Measurements from ENCODE around the gene TKTL1. TPM values are rescaled to one million over a fixed set of nuclear protein-coding genes. Genes with fewer than 3 reads are reported as not detected.

TKTL1 gene
- polyA plus RNA-seq, 1 donor from 2014 or later = 0.14 TPM

- H3F3A ChIP-seq (ENCODE audit: insufficient read depth, low read length, poor library complexity, severe bottlenecking) = no peaks in the 10 kb centered on the region
- H3K4me2 ChIP-seq (ENCODE audit: low read length) = no peak overlapping the region
- H3K4me3 ChIP-seq (ENCODE audit: low read length) = no peak overlapping the region
- H3K79me2 ChIP-seq (replicated peaks; ENCODE audit: insufficient read depth, low read length) = no peaks in the 10 kb centered on the region
- TF ChIP-seq RAD21 (conservative IDR thresholded peaks at IDR 0.05) (no peak), SMC3 (conservative IDR thresholded peaks at IDR 0.05; ENCODE audit: poor library complexity) (no peak), EP300 (conservative IDR thresholded peaks at IDR 0.05; ENCODE audit: poor library complexity, severe bottlenecking) (no peak), MXI1 (conservative IDR thresholded peaks at IDR 0.05; ENCODE audit: poor library complexity, severe bottlenecking) (no peak), CTCF (IDR thresholded peaks at IDR 0.05; ENCODE audit: poor library complexity, severe bottlenecking) (no peak), EZH2 (IDR thresholded peaks at IDR 0.05; ENCODE audit: borderline replicate concordance, insufficient read depth, low read length, poor library complexity, severe bottlenecking) (no peak), REST (IDR thresholded peaks at IDR 0.05; ENCODE audit: borderline replicate concordance) (no peak), POLR2AphosphoS5 (IDR thresholded peaks at IDR 0.05) (no peak)
- H2AFZ ChIP-seq (ENCODE audit: low read depth, low read length) = no peak overlapping the region
- no peaks in the 10 kb centered on the region for H3K9me3 ChIP-seq (ENCODE audit: low read length)
- H3K27ac ChIP-seq (ENCODE audit: low read length) = no peak overlapping the region
- no peaks in the 10 kb centered on the region for H3K36me3 ChIP-seq (ENCODE audit: insufficient read depth, low read length)
- H3K9ac ChIP-seq (ENCODE audit: low read length) = no peak overlapping the region
- no peaks in the 10 kb centered on the region for H3K27me3 ChIP-seq (ENCODE audit: insufficient read depth, low read depth, low read length)
- H3K9me2 ChIP-seq (ENCODE audit: insufficient read depth, low read length) = no peaks in the 10 kb centered on the region
- H4K20me1 ChIP-seq (ENCODE audit: insufficient read depth) = no peaks in the 10 kb centered on the region
Measured at GRCh38 chrX:154352466-154352865, 56.9 kb downstream of the TKTL1 start.

GRCh38 chrX:154353172-154353843, 57.7 kb downstream of the TKTL1 start:
- Histone ChIP-seq H3K79me2 (replicated peaks; ENCODE audit: insufficient read depth, low read length) (no peaks in the 10 kb centered on the region), H3K9ac (ENCODE audit: low read length) (no peak overlapping the region), H3K9me2 (ENCODE audit: insufficient read depth, low read length) (no peaks in the 10 kb centered on the region), H3K36me3 (ENCODE audit: insufficient read depth, low read length) (no peaks in the 10 kb centered on the region), H3K4me2 (ENCODE audit: low read length) (no peak overlapping the region), H2AFZ (ENCODE audit: low read depth, low read length) (no peak overlapping the region), H4K20me1 (ENCODE audit: insufficient read depth) (no peaks in the 10 kb centered on the region), H3K4me3 (ENCODE audit: low read length) (no peak overlapping the region), H3K27me3 (ENCODE audit: insufficient read depth, low read depth, low read length) (no peaks in the 10 kb centered on the region), H3K9me3 (ENCODE audit: low read length) (no peaks in the 10 kb centered on the region), H3F3A (ENCODE audit: insufficient read depth, low read length, poor library complexity, severe bottlenecking) (no peaks in the 10 kb centered on the region), H3K27ac (ENCODE audit: low read length) (no peak overlapping the region)
- no peak for TF ChIP-seq POLR2AphosphoS5 (IDR thresholded peaks at IDR 0.05)
- TF ChIP-seq EZH2 (IDR thresholded peaks at IDR 0.05; ENCODE audit: borderline replicate concordance, insufficient read depth, low read length, poor library complexity, severe bottlenecking) = no peak

Data from neural cell (in vitro differentiated cells).